GM19035 (cell line): ENCODE measurements around the gene LMX1B.

ENCODE experiments used
- ATAC-seq: cut with Tn5 transposase; IDR thresholded peaks from one replicate; pipeline ENCODE4 v1.9.1; 2021; ENCODE audit not compliant: unreplicated experiment

The LMX1B gene

DNA sequence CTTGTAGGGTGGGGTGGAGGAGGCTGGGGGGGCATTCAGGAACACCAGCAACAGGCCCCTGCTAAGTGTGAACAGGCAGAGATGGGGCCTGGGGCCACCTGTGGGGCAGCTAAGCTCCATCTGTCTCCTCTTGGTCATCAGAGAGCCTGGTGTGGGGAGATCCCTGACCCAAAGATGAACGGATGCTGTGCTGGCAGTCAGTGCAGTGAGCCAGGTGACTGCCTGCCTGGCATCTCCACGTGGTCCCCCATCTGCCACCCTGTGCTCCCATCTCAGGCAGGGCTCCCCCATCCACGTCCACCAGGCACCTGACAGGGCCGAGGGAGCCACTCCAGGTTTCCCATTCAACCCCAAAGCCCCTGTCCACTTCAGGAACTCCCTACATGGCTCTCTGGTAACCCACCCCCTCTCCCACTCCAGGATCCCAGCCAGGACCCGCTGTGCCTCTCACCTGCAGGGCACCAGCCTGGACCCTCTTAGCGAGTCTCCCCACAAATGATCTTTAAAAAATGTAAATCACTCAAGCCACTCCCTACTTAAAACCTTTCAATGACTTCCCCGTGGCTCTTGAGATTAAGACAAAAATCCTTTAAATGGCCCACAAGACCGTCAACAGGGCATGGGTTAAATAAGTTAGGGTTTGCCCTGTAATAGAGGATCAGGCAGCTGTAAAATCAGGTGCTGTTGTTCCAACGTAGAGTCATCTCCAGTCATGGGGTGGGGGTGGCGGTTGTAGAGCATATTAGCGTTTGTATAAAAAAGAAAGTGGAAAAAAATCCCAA, 60.8 kb downstream of the LMX1B start:
- ATAC-seq, result no peak

DNA sequence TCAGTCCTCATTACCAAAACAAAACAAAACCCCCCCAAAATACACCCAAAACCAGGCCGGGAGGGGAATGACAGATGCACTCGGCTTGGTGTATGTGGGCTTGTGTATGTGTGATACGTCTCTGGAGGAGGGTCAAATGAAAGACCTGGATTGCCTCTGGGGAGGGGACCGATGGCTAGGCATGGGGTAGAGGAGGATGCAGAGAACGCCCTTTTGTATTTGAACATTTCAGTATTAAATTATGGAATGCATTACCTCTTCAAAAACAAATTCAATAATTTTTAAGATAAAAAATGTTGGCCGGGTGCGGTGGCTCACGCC, 61.4 kb downstream of the LMX1B start:
- ATAC-seq, result no peak

DNA sequence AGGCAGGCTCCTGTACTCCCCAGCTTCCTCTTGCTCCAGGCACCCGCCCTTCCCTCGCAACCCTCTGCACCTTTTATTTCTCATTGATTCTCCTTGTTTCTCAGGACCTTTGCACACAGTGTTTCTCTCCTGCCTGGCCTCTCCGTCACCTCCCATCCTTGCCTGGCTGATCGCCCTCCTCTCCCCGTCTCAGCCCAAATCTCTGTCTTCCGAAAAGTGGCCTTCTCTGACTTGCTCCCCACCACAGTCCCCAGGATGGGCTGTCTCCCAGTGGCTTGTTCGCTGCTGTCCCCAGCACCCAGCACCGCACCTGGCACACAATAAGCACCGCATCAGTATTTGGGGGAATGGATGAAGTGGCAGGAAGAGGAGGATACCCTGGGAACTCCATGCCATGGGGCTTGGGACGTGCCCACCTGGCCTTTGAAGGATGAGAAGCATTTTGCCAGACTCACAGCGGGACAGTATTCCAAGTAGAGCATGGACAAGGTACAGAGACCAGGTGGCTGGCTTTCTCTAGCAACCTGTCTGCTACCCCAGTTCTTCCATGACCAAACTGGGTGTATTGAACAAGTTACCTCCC, 62.5 kb downstream of the LMX1B start:
- ATAC-seq, result no peak

DNA sequence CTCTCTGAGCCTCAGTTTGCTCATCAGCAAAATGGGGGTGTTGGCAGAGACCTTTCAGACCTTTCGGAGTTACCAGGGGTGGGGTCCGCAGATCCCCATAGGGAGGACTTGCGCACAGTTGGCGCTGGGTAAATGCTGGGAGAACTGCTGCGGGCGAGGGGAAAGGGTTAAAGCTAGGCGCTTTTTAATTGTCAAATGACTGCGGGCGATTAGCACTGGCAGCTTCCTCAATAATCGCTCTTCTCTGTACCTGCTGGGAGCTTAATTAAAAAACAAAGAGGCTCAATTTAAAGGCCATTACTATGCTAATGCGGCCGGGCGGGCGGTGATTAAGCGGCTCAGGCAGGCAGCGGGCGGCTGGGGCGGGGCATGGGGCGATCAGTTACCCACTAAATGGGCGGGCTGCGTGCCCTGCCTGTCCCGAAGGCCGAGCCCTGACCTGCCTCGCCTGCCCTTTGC, 63.0 kb downstream of the LMX1B start:
- ATAC-seq, result no peak

DNA sequence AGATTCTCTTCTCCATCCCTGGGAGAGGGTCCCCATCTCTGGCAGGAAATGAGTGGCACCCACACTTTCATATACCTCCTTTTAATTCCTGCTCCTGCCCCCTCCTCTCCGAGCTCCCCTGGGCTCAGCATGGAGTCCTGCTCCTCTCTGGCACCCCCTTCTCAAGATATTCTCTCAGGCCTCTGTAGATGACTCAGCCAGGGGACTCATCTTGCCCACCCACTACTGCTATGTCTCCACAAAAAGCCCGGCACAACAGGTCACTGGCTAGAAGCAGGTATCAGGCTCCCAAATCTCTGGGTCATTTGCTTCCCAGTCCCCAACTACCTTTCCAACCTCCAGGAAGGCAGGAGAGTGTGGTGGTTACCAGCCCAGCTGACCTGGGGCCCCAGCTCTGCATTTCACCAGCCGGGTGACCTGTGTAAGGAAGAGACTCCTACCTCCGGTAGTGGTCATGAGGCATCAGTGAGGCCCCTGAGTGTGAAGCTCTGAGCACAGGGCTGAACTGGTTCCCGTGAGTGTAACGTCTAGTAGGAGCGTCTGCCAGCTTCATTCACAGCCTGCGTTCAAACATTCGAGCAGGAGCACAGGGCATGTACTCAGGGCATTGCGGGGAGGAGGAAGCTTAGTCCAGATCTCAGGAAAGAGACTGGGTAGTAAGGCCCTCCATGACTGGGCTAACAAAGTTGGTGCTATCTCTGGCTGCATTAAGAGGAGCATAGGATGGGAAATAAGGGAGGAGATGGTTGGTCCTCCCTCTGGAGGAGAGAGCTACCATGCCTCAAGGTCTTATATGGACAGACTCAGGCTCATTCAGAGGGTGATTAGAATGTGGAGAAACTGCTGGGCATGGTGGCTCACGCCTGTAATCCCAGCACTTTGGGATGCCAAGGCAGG, 63.7 kb downstream of the LMX1B start:
- no peak for ATAC-seq

DNA sequence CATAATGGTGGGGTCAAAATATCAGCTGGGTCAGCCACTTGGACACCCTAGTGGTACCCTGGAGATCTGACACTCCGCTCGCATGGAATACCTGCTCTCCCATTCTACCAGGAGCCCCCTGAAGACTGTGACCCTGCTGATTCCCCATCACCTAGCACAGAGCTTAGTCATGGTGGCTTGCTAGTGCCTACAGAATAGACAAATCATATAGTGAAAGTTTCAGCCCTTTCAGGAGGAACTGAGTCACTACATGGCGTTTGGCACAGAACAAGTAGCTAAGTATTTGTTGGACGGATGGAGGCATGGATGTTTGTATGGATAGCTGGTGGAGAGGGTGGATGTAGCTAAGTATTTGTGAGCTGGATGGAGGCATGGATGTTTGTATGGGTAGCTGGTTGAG, 65.3 kb downstream of the LMX1B start:
- no peak for ATAC-seq

DNA sequence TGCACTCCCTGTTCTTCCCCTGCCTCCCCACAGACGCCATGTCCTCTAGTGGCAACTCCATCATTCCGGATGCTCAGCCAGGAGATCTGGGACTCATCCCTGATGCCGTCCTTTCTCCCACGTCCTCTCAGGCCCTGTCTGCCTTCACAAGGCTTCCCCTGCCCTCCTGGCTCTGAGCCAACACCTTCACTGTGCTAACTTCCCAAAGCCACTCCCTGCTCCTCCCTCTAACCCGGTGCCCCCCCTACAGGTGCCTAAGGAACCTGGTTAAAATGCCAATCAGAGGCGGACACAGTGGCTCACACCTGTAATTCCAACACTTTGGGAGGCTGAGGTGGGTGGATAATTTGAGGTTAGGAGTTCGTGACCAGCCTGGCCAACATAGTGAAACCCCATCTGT, 67.6 kb downstream of the LMX1B start:
- no peak for ATAC-seq

DNA sequence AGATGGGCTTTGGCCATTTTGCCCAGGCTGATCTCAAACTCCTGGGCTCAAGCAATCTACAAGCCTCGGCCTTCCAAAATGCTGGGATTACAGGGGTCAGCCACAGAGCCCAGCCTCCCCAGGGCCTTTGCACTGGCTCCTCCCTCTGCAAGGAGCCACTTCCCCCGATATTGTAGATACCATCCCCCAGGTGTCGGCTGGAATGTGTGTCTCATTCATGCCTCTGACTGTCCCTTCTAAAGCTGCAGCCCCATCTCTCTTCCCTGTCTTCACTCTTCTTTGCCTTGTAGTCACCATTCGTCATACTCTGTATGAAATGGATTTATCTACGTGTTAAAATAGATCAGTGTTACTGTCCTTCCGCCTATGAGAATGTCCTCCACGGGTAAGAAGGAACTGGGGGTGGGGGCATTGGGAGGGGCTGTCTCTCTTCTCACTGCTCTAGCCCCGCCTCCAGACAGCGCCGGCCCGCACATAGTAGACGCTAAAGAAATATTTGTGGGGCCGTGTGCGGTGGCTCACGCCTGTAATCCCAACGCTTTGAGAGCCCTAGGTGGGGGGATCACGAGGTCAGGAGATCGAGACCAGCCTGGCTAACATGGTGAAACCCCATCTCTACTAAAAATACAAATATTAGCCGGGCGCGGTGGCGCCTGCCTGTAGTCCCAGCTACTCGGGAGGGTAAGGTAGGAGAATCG, 68.5 kb downstream of the LMX1B start:
- no peak for ATAC-seq

DNA sequence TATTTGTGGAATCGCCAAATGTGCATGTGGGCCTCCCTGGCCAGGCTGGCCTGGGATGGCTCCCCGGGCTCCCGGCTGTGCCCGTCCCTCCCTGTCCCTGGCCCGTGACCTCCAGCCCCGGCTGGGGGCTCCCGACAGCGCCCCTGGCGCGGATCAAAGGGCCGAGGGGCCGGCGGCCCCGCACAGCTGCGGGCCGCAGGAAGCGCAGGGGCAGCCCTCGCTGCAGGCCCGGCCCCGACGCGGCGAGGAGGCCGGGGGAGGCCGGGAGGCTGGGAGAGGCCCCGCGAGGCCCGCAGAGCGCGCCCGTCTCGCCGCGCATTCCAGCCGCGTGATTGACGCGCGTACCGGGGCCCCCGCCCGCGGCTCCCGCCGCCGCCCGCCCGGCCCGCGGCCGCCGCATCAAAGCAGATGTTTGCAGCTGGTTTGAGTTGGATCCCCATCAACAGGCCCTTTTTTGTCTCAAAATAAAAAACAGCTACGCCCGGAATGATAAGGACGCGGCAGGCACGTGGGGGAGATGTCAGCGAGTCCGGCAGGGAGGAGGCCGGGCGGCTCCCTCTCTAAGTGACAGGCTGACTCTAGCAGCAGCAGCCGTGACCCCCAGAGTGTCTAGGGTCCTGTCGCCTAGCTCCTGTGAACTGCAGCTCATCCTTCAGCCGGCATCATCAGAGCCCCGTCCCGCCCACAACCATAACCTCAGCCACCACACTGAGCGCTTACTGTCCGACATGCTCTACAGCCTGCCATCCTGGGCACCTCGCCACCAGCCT, 69.4 kb downstream of the LMX1B start:
- no peak for ATAC-seq

DNA sequence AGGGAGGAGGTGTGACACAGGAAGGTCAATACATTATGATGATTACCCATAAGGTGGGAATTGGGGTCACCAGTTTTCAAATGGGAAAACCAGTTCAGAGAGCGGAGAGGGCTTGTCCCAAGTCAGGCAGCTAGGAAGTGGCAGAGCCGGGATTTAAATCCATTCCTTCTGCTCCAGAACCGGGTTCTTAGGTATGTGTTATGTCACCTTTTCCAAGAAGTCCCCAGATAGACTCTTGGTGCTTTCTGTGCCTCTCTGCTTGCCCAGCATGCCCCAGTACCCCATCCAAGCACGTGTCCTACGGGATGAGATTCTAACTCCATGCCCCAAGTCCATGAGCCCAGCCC, 69.9 kb downstream of the LMX1B start:
- ATAC-seq, result no peak

DNA sequence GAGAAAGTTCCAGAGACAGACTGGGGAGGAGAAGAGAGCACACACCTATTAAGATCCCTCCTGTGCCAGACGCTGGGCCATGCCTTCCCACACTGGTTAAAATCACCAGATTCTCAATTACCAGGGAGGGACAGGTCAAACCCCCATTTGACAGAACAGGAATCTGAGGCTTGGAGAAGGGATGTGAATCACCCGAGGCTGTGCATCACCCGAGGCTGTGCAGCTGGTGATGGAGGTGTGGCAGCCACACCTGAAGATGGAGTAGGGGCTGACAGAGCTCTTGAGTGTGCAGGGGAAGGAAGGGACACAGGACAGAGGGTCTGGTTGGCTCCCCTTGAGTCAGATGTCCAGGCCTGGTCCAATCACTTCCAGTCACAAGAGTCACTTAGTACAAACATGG, 70.6 kb downstream of the LMX1B start:
- ATAC-seq, result no peak

DNA sequence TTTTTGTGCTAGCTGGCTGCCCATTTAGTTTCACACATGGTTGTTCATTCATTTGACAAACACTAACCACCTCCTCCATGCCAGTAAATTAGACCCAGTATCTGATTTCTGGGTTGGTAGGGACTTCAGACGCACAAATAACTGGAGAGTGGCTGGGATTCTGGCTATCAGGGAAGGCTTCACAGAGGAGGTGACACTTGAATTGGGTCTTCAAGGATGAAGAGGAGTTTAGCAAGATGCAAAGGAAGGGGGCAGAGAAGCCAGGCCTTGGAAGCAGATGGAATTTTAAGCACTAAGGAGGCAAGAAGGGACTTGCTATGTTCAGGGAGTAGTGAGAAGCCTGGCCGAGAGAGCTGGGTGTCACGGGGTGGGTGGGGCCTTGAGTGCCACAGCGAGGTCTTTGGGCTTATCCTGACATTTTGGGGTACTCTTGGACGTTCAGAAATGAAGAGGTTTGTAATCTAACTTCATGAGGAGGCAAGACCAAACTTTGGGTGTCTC, 71.3 kb downstream of the LMX1B start:
- no peak for ATAC-seq

DNA sequence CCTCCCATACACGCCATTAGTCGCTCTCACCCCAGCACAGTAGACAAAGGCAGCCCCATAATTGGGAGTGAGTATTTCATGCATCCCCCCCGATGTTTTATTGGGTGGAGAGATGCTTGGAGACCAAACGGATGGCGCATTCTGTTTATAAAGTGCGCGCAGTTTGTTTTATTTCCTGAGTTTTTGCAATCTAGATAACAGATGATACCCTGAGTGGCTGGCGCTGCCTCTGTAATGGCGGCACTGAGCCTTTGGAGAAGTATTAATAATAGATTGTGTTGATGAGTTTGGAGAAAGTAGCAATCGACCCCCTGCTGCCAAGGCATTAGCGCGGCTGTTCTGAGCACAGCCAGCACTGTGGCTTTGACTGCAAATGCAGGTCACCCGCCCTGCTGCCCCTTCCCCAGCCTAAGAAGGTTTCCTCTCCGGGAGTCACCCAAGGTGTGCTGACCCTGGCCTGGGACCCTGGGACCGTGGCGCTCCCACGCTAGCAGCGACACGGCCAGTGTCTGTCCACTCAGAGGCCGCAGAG, 74.3 kb downstream of the LMX1B start:
- no peak for ATAC-seq

DNA sequence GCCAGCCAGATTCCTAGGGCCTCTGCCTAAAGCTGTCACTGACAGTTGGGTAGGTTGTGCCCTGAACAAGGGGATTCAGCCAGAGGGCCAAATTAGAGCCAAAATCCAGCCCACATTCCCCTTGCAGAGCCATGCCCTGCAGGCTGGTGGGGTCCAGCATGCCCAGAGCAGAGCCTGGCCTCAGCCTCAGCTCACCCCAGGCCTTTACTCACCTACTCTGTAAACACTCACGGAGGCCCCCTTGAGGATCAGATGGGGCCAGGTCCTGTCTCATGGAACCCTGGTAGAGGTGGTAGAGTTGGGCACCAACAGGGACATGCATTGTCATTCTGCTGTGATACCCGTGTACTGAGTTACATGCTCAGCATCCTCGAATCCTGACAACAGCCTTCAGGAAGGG, 74.9 kb downstream of the LMX1B start:
- no peak for ATAC-seq

DNA sequence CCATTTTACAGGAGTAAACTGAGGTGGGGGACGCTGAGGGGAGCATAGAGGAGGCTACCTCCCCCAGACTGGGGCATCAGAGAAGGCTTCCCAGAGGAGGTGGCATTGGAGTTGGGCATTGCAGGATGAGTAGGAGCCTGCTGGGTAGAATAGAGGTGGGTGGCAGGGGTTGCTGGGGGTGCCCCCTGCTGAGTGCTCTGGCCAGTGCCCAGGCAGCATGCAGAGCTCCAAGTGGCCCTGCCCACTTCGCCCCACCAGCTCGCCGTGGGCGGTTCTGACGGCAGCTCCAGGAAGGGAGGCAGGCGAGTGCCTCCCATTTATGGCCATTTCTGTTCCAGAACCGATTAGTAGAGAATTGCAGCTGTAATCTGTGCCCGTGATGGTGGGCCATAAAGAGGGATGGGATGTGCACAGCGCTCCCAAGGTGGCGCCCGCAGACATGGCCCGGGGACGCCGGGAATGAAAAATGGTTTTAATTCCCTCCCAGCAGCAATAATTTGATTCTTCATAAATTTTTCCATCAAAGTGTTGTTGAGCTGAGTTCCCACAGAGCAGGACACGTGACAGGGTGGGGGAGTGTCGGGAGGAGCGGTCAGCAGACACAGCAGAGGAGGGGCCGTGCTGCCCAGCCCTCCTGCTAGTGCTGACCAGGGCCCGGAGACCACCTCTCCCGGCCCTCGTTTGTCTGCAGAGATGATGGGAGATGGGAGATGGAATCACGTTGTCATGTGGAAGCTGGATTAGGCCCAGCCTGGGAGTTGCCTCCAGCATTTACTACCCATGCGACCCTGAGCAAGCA, 75.5 kb downstream of the LMX1B start:
- ATAC-seq, result no peak

DNA sequence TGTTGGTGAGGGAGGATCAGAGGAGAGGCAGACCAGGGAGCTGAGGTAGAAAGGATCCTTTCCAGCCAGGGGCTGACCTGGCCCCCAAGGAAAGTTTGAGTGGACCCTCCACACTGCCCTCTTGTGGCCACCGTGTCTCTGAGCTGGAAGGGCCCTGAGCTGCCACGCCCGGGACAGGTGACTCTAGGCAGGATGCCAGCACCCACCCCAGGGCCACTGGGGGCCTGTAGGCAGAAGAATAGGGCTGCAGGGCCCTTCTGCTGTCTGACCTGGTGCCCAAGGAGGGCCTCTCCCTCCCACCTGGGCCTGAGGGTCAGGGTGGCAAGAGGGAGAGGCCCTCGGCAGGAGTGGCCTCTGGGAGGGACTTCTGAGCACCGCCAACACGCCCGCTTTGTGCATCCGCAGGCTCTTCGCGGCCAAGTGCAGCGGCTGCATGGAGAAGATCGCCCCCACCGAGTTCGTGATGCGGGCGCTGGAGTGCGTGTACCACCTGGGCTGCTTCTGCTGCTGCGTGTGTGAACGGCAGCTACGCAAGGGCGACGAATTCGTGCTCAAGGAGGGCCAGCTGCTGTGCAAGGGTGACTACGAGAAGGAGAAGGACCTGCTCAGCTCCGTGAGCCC, 76.8 kb downstream of the LMX1B start:
- no peak for ATAC-seq

DNA sequence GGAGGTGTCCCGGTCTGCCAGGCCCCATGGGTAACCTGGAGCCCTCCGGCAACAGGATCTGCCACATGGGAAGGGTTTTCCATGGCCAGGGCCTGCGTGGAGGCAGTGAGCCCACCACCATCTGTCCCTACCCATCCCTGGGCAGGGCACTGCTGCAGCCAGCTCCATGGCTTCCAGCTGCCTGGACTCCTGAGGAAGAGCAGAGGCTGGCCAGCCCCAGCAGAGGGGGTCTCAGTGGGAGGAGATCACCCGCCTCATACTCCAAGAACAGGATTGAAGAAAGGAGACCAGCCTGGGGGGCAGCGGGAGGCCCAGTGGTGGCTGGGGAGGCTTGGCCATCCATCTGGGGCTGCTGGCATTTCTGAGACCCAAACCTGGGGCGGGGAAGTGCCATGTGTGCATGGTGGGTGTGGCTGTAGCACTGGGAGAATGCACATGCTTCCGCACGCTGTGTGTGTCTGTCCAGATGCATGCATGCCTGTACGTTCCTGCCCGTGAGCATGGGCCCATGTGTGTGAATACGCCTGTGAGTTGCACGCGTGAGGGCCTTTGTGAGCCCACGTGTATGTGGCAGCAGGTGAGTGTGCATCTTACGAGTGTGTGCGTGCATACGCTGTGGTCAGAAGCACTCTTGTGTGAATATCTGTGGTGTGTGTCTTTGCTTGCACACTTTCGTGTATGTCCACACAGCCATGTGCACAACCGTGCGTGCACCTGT, 78.5 kb downstream of the LMX1B start:
- ATAC-seq, result no peak

DNA sequence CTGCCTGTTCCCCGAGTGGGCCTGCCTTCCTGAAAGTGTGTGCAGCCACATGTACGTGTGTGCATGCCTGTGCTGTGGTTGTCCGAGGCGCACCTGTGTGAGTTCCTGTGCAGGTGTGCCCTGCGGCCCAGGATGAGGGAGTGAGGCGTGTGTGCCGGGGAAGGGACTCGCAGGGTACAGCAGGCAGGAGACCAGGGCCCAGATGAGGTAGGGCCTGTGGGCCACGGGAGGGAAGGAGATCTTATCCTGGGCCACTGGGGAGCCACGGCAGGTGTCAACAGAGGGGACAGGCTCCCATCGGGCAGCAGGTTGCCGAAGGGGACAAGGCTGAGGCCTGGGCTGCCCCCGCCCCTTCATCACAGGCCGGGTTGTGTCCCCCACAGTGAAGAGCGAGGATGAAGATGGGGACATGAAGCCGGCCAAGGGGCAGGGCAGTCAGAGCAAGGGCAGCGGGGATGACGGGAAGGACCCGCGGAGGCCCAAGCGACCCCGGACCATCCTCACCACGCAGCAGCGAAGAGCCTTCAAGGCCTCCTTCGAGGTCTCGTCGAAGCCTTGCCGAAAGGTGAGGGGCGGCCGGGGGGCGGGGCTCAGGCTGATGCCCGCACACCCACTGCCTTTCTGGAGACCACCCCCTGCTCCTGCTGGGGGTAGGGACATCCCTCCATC, 79.2 kb downstream of the LMX1B start:
- ATAC-seq, result no peak
